Mesodermal cell (in vitro differentiated cells): ENCODE measurements around the gene RPTOR.

ENCODE experiments used
- H3K27ac ChIP-seq: 2 replicates; pipeline ENCODE4 v1.7.0; 2013; ENCODE audit warnings: mild to moderate bottlenecking, low read depth, low read length, moderate library complexity; ENCODE audit not compliant: severe bottlenecking
- H3K36me3 ChIP-seq: 2 replicates; pipeline ENCODE4 v1.7.1; 2013; ENCODE audit warnings: mild to moderate bottlenecking, low read length, moderate library complexity; ENCODE audit not compliant: control insufficient read depth, insufficient read depth
- H3K4me1 ChIP-seq: one replicate; pipeline ENCODE4 v1.7.1; 2013; ENCODE audit warnings: mild to moderate bottlenecking, low read length; ENCODE audit not compliant: insufficient read depth, control insufficient read depth, poor library complexity, severe bottlenecking
- H3K4me3 ChIP-seq: 2 replicates; pipeline ENCODE4 v1.7.0; 2013; ENCODE audit warnings: low read length, control low read depth, mild to moderate bottlenecking; ENCODE audit not compliant: insufficient read depth, poor library complexity, severe bottlenecking; ENCODE audit errors: extremely low read depth
- H3K9me3 ChIP-seq: 2 replicates; pipeline ENCODE4 v1.7.1; 2013; ENCODE audit warnings: mild to moderate bottlenecking, low read length, moderate library complexity; ENCODE audit not compliant: control insufficient read depth
- WGBS, 2 experiments: methylation state at CpG; one replicate each; pipeline ENCODE4 v1.1.5; 2013; ENCODE audit warnings: missing lambda C conversion rate in 2 of 2; ENCODE audit not compliant: insufficient coverage in 2 of 2; 5-methylcytosine and 5-hydroxymethylcytosine counted together

Gene RPTOR

GRCh38 chr17:80918731-80919130, 374.1 kb downstream of the RPTOR start:
- 95 to 97% methylated on average over 13 to 15 of the region's 15 CpGs for WGBS, 2 experiments
- Histone ChIP-seq H3K4me1 (no peaks in the 10 kb centered on the region), H3K27ac (no peak overlapping the region), H3K4me3 (no peak overlapping the region), H3K9me3 (peaks cover 21% of the 10 kb centered on the region), H3K36me3 (peaks cover 48% of the 10 kb centered on the region)

- H3K36me3 ChIP-seq = peaks cover 45% of the 10 kb centered on the region
- H3K9me3 ChIP-seq = peaks cover 12% of the 10 kb centered on the region
- no peak overlapping the region for H3K27ac ChIP-seq
- no peaks in the 10 kb centered on the region for H3K4me1 ChIP-seq
- H3K4me3 ChIP-seq = no peak overlapping the region
- 94 to 95% methylated on average over 31 of the region's 33 CpGs for WGBS, 2 experiments
Observed at GRCh38 chr17:80919331-80920311, 375.0 kb downstream of the RPTOR start.

DNA sequence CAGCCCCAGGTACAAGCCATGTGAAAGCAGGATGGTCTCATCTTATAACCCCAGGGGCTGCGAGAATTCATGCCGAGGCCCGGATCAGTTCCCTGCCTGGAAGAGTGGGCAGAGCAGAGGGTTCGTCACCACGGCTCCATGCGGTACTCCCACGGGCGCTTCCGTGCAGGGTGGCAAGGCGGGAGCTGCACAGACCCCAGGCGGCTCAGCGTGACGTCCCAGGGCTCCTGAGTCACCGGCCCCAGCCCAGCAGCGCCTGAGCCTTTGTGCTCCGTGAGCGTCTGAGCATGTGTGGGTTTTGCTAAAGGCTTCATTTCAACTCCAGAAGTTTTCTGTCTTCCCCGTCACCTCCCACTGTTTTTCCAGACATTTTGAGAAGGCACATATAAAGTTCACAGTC, 375.8 kb downstream of the RPTOR start:
- H3K9me3 ChIP-seq = peaks cover 9% of the 10 kb centered on the region
- H3K27ac ChIP-seq = no peak overlapping the region
- H3K36me3 ChIP-seq = peaks cover 46% of the 10 kb centered on the region
- H3K4me3 ChIP-seq = no peak overlapping the region
- no peaks in the 10 kb centered on the region for H3K4me1 ChIP-seq
- WGBS, 2 experiments = 86 to 91% methylated on average over 15 to 18 of the region's 18 CpGs

DNA sequence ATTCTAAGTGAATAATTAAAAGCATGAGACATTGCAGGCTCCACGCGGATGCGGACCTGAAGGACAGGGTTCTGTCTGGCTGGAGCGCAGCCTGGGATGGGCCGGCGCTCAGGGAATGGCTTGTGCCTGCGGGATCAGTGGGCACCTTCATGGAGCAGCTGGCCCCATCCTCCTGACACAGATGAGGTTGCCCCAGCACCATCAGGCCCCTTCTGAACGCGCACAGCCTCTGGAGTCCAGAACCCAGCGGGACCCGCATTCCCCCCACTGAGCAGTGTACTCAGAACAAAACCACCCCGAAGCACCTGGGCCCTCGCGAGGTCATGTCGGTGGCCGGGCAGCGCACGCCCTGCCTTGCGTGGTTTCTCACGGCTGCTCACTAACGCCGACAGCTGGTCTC, 376.5 kb downstream of the RPTOR start:
- WGBS, 2 experiments = 94 to 96% methylated on average over 19 to 22 of the region's 22 CpGs
- Histone ChIP-seq H3K27ac (no peak overlapping the region), H3K4me1 (no peaks in the 10 kb centered on the region), H3K4me3 (no peak overlapping the region), H3K36me3 (peaks cover 47% of the 10 kb centered on the region), H3K9me3 (peaks cover 3% of the 10 kb centered on the region)

GRCh38 chr17:80921741-80922579, 377.3 kb downstream of the RPTOR start:
- no peak overlapping the region for H3K27ac ChIP-seq
- no peak overlapping the region for H3K4me3 ChIP-seq
- no peaks in the 10 kb centered on the region for H3K9me3 ChIP-seq
- 97 to 98% methylated on average over 25 to 26 of the region's 28 CpGs for WGBS, 2 experiments
- no peaks in the 10 kb centered on the region for H3K4me1 ChIP-seq
- H3K36me3 ChIP-seq = peaks cover 47% of the 10 kb centered on the region

- H3K36me3 ChIP-seq = peaks cover 48% of the 10 kb centered on the region
- WGBS, 2 experiments = 92 to 95% methylated on average over 31 to 33 of the region's 33 CpGs
- H3K4me3 ChIP-seq = no peak overlapping the region
- no peak overlapping the region for H3K27ac ChIP-seq
- H3K4me1 ChIP-seq = no peaks in the 10 kb centered on the region
- H3K9me3 ChIP-seq = no peaks in the 10 kb centered on the region
Observed at GRCh38 chr17:80922580-80923160, 378.0 kb downstream of the RPTOR start.

DNA sequence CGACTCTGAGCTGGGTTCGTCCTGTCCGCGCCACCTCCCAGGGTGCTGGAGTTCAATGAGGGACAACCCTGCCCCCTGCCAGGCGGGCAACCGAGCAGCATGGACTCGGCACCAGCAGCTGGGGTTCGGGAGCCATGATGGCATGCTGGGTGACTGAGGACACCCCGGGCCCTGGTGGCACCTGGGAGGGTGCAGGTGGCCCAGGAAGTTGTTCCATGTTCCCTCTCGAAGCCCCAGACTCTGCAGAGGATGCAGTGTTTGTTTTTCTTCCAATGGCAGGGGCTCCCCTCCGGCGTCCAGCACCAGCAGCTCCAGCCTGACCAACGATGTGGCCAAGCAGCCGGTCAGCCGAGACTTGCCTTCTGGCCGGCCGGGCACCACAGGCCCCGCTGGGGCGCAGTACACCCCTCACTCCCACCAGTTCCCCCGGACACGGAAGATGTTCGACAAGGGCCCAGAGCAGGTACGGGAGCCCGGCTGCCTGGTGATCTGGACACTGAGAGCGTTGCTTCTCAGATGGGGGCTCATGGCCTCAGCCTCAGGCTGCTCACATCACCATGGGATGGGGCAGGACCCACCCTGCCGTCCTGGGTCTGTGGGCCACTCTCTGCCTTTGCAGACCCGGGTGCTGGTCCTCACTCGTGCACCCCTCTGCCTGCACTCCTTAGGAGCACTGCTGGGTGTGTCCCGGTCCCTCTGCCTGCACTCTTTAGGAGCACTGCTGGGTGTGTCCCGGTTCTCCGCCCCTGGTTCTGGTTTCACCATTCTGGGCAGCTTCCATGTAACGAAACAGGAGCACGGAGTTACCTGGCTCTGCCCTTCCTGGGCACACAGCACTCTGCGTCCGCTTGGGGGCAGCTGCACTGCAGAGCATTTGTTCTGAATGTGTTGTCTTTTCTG, 378.8 kb downstream of the RPTOR start:
- H3K9me3 ChIP-seq = no peaks in the 10 kb centered on the region
- no peaks in the 10 kb centered on the region for H3K4me1 ChIP-seq
- no peak overlapping the region for H3K4me3 ChIP-seq
- no peak overlapping the region for H3K27ac ChIP-seq
- peaks cover 44% of the 10 kb centered on the region for H3K36me3 ChIP-seq
- 95% methylated on average over 34 to 35 of the region's 35 CpGs for WGBS, 2 experiments

DNA sequence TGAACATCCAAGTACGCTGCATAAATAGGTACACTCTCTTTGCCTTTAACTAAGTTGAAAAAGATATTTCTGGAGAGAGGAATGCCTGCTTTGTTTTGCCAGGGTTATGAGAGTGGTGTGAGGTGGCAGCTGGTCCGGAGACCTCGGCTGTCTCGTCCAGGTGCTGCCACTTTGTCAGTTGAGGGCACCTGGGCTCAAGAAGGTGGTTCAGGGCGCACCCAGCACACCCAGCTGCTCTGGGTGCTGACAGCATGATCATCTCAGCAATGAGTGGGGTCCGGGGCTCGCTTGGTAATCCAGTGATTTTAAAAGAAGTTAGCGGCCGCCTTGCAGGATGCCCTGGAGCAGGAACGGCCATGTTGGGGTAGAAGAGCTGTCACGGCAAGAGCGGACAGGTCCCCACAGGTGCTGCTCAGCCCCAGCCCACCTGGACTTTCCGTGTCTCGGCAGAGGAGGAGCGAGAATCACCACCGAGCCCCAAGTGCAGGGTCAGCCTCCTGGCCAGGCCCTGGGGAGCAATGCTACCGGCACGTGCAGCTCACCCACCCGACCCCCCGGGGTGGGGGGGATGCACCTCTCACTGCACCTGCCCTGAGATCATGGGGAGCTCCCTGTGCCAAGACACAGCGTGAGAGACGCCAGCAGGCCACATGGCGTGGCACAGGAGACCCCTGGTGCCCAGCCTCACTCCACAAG, 379.6 kb downstream of the RPTOR start:
- Histone ChIP-seq H3K27ac (no peak overlapping the region), H3K4me1 (no peaks in the 10 kb centered on the region), H3K4me3 (no peak overlapping the region), H3K9me3 (no peaks in the 10 kb centered on the region), H3K36me3 (peaks cover 49% of the 10 kb centered on the region)
- 91 to 96% methylated on average over 19 to 22 of the region's 23 CpGs for WGBS, 2 experiments

DNA sequence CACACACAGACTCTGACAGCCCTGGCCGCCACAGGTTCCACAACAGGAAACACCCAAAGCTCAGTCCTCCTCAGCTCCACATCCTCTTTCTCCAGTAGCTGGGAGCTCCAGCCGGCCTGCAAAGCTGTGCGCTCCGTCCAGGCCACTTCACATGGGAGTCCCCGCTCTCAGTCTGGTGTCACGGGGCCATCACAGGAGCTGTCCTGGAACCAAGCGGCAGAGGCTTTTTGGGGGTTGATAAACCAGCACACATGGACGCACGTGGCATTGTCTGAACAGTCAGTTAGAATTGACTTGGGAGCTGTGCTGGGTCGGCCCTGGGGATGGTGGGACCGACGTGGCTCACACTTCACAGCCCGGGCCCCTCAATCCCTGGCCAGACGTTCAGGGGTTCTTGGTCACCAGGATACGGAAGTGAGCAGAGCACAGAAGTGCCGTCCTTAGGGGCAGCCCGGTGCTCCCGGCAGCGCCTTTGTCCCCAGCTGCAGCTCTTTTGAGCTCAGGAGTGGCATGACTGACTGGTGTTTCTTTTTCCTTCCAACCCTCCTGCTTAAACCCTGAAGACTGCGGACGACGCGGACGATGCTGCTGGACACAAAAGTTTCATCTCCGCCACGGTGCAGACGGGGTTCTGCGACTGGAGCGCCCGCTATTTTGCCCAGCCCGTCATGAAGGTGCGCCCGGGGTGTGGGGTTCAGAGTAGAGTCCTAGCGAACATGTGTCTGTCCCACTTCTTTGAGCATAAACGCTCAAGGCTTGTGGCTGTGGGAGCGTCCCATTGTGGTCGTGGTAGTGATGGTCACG, 380.4 kb downstream of the RPTOR start:
- Histone ChIP-seq H3K4me1 (no peaks in the 10 kb centered on the region), H3K36me3 (peaks cover 42% of the 10 kb centered on the region), H3K4me3 (no peak overlapping the region), H3K27ac (no peak overlapping the region), H3K9me3 (no peaks in the 10 kb centered on the region)
- WGBS, 2 experiments = 94 to 95% methylated on average over 36 to 38 of the region's 38 CpGs
